BLaER1 (cell line): Measurements from ENCODE around the gene GTSE1.
A peak's percentile ranks its signal among the peaks of the same experiment; 100 is the strongest.

ENCODE experiments used
- H3K27ac ChIP-seq: shearing (Covaris generic); formaldehyde crosslinking; 2 replicates; pipeline ENCODE4 v1.8.1; 2022
- H3K27me3 ChIP-seq: shearing (Covaris generic); formaldehyde crosslinking; 2 replicates; pipeline ENCODE4 v1.8.1; 2022
- H3K36me3 ChIP-seq: shearing (Covaris generic); formaldehyde crosslinking; 2 replicates; pipeline ENCODE4 v1.8.1; 2022
- H3K4me1 ChIP-seq: shearing (Covaris generic); formaldehyde crosslinking; 2 replicates; pipeline ENCODE4 v1.8.1; 2022
- H3K4me2 ChIP-seq: shearing (Covaris generic); formaldehyde crosslinking; 2 replicates; pipeline ENCODE4 v1.8.1; 2022
- H3K4me3 ChIP-seq: shearing (Covaris generic); formaldehyde crosslinking; 2 replicates; pipeline ENCODE4 v1.8.1; 2022
- H3K9ac ChIP-seq: shearing (Covaris generic); formaldehyde crosslinking; 2 replicates; pipeline ENCODE4 v1.8.1; 2022
- H3K9me3 ChIP-seq: shearing (Covaris generic); formaldehyde crosslinking; 2 replicates; pipeline ENCODE4 v1.8.1; 2022
- H4K20me1 ChIP-seq: shearing (Covaris generic); formaldehyde crosslinking; 2 replicates; pipeline ENCODE4 v1.8.1; 2022
- Cebpa-rat ChIP-seq: shearing (Covaris generic); IDR thresholded peaks from 2 replicates; pipeline ENCODE4 v1.8.1; 2022

Gene GTSE1, protein sequence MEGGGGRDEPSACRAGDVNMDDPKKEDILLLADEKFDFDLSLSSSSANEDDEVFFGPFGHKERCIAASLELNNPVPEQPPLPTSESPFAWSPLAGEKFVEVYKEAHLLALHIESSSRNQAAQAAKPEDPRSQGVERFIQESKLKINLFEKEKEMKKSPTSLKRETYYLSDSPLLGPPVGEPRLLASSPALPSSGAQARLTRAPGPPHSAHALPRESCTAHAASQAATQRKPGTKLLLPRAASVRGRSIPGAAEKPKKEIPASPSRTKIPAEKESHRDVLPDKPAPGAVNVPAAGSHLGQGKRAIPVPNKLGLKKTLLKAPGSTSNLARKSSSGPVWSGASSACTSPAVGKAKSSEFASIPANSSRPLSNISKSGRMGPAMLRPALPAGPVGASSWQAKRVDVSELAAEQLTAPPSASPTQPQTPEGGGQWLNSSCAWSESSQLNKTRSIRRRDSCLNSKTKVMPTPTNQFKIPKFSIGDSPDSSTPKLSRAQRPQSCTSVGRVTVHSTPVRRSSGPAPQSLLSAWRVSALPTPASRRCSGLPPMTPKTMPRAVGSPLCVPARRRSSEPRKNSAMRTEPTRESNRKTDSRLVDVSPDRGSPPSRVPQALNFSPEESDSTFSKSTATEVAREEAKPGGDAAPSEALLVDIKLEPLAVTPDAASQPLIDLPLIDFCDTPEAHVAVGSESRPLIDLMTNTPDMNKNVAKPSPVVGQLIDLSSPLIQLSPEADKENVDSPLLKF

DNA sequence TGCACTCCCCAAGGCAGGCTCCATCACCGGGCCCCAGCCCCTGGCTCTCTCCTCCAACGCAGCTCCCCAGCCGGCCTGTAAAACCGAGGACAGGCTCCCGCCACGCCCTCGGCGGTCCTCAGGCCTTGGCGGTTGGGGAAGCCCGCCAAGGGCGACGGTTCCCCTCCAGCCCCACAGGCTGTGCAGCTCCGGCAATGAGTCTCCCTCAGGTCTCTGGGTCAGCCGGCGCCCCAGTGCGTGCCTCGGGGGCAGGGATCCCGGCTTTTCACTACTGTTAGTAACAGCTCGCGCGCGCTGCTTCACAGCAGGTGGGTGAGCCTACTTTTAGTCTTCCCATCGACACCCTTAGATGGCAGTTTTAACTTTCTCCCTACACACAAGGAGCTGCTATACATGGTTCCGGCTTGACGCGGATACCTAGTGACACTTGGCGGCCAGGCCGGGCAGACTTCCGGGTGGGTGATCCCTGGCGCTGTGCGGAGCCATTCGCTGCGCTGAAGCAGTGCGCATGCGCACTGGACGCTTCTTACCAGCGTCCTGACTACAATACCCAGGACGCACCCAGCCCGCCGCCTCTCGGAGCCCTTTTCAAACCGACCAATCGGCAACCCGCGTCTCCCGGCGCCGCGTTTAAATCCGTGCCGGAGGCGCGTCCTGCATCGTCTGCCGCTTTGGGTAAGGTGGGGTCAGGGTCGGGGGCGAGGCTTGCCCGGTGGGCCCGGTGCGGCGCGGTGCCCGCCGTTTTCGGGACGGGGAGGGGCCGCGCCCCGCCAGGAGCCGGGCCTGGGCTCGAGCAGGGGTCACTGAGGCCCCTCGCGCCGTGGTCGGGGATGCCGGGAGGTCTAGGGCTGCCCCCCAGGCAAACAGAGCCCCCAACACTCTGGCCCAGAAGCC lies at the start of gene GTSE1:
Gene GTSE1, plus strand, starts transcription at position 614 of the 894 bp plus-strand sequence. CDS start 531 bp downstream, outside the sequence.
- H3K9me3 ChIP-seq: 0 out of 2 replicates have a peak, but pooled peaks cover 4% of the 10 kb centered on the region
- H3K27ac ChIP-seq: peak within 1 kb of the TSS; percentile 91
- H3K36me3 ChIP-seq: peaks cover 46% of the 10 kb centered on the region
- peak within 1 kb of the TSS; percentile 89 for H3K9ac ChIP-seq
- no peaks in the 10 kb centered on the region for H3K27me3 ChIP-seq
- peaks cover 8% of the 10 kb centered on the region; the same call in 1 of the 2 replicates for H4K20me1 ChIP-seq
- peaks cover 77% of the 10 kb centered on the region for H3K4me1 ChIP-seq
- TF ChIP-seq Cebpa-rat: no peak
- peak within 1 kb of the TSS; percentile 89 for H3K4me3 ChIP-seq
- peak within 1 kb of the TSS; percentile 88 for H3K4me2 ChIP-seq

DNA sequence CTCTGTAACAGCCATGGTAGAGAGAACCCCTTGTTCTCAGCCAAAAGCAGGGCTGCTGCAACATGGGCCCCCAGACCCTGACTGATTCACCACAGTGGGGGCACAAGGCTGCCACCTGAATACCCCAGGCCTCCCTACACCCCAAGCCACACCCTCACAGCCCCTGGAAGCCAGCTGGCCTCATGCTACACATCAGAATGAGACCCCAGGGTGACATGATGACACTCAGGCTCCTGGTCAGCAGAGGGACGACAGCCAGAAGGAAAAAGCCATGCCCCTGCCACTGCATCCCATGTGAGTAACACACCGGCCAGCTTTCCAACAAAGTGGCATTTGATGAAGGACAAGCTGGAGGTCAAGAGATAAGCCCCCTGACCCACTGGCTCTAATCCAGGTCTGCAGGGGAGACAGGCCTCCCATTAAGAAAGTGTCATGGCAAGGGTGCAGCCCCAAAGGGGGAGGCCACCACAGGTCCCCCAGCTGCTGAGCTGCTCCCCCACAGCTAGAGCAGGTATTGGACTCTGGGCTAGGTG lies 49.2 kb upstream of the GTSE1 start:
- Histone ChIP-seq H3K9ac (no peak overlapping the region), H3K4me1 (peaks cover 81% of the 10 kb centered on the region), H4K20me1 (no peaks in the 10 kb centered on the region), H3K36me3 (peaks cover 34% of the 10 kb centered on the region), H3K27ac (peak overlapping the region; percentile 82; the same call in 1 of the 2 replicates), H3K27me3 (no peaks in the 10 kb centered on the region), H3K4me3 (no peak overlapping the region), H3K9me3 (no peaks in the 10 kb centered on the region; the same call in 1 of the 2 replicates), H3K4me2 (peak overlapping the region; percentile 81)
- no peak for TF ChIP-seq Cebpa-rat

DNA sequence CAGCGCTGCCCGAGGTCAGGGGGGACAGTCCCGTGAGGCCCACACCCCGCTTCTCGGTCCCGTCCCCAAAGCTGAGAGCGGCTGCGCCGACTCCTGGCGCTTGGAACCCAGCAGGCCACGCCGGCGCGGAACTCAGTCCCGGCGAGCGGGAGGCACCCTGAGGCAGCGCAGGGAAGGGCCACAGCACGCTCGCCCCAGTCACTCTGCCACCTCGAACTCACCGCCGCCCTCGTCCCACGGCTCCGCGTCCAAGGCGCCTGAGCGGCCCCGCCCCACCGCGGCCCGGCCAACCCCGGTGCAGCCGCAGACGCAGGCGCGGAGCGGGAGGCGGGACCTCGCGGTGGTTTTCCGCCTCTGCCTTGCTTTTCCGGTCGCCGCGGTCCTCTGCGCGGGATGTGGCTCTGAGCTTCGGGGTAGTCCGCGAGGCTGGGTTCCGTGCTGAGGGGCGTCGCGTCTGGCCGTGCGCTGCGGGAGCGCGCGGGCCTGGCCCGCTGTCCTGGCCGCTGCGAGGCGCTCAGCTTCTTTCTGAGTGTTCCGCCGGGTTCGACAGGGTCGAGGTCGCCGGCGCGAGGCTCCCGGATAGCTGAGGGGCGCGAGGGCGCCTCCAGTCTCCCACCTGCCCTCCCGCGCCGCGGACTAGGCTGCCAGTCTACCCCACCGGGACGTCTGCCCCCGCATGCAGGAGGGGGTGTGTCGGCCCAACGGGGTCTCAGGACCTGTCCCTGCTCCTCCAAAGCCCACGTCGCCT lies 46.5 kb upstream of the GTSE1 start, which contains the start of gene CDPF1:
Gene CDPF1, minus strand, starts transcription at position 259 of the 748 bp plus-strand sequence. CDS start 2,009 bp downstream, outside the sequence.
- Histone ChIP-seq H3K4me2 (peak within 1 kb of the TSS; percentile 81), H4K20me1 (no peaks in the 10 kb centered on the region), H3K4me3 (peak within 1 kb of the TSS; percentile 84), H3K9me3 (peaks cover 3% of the 10 kb centered on the region), H3K27me3 (no peaks in the 10 kb centered on the region), H3K36me3 (0 out of 2 replicates have a peak, but pooled peaks cover 10% of the 10 kb centered on the region), H3K4me1 (peaks cover 66% of the 10 kb centered on the region), H3K9ac (peak within 1 kb of the TSS; percentile 92), H3K27ac (peak within 1 kb of the TSS; percentile 97)
- TF ChIP-seq Cebpa-rat: no peak

- Histone ChIP-seq H3K9me3 (peaks cover 3% of the 10 kb centered on the region), H3K36me3 (0 out of 2 replicates have a peak, but pooled peaks cover 10% of the 10 kb centered on the region), H3K27ac (peak overlapping the region; percentile 97), H3K4me2 (peak overlapping the region; percentile 81), H3K27me3 (no peaks in the 10 kb centered on the region), H3K9ac (peak overlapping the region; percentile 92), H4K20me1 (no peaks in the 10 kb centered on the region), H3K4me3 (peak overlapping the region; percentile 84), H3K4me1 (peaks cover 62% of the 10 kb centered on the region)
- TF ChIP-seq Cebpa-rat: no peak
Observed at GRCh38 chr22:46250783-46251125, 45.9 kb upstream of the GTSE1 start.

GRCh38 chr22:46251266-46251665 lies 45.4 kb upstream of the GTSE1 start:
- Histone ChIP-seq H3K27ac (peak overlapping the region; percentile 97), H3K27me3 (no peaks in the 10 kb centered on the region), H3K36me3 (0 out of 2 replicates have a peak, but pooled peaks cover 10% of the 10 kb centered on the region), H3K4me3 (peak overlapping the region; percentile 84), H3K9me3 (peaks cover 3% of the 10 kb centered on the region), H3K4me1 (peaks cover 57% of the 10 kb centered on the region), H3K4me2 (peak overlapping the region; percentile 81), H4K20me1 (no peaks in the 10 kb centered on the region), H3K9ac (peak overlapping the region; percentile 92)
- no peak for TF ChIP-seq Cebpa-rat

DNA sequence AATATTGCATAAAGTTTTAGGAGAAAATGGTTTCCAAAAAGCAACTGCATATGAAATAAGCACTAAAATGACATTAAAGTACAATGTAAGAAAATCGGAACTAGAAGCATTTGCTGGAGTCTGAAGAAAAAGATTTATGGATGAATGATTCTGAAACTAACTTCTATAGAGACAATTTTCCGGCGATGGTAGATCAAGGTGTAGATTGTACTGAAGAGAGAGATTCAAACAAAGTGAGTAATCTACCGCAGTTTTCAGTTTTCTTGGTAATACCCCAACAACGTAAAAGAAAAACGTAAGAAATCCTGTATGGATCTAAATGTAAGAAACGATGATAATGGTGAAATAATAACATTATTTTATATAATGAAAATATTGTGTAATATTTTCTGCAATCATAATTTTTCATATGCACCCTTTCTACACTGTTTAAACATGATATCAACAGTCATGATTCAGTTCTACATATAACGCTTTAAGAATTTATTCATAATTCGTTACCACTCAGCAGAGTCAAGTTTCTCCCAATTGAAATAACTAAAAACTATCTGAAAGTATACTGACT lies 44.8 kb upstream of the GTSE1 start:
- 0 out of 2 replicates have a peak overlapping the region, but pooled peaks have one; percentile 81 for H3K4me2 ChIP-seq
- H3K36me3 ChIP-seq: 0 out of 2 replicates have a peak, but pooled peaks cover 4% of the 10 kb centered on the region
- no peak overlapping the region for H3K9ac ChIP-seq
- TF ChIP-seq Cebpa-rat: no peak
- no peaks in the 10 kb centered on the region for H3K27me3 ChIP-seq
- H3K4me3 ChIP-seq: no peak overlapping the region
- no peaks in the 10 kb centered on the region for H4K20me1 ChIP-seq
- peaks cover 8% of the 10 kb centered on the region for H3K9me3 ChIP-seq
- H3K27ac ChIP-seq: no peak overlapping the region
- H3K4me1 ChIP-seq: peaks cover 51% of the 10 kb centered on the region

- no peaks in the 10 kb centered on the region for H3K36me3 ChIP-seq
- H3K9me3 ChIP-seq: peaks cover 48% of the 10 kb centered on the region
- H3K27me3 ChIP-seq: no peaks in the 10 kb centered on the region
- H3K4me1 ChIP-seq: peaks cover 14% of the 10 kb centered on the region
- no peak overlapping the region for H3K4me3 ChIP-seq
- no peak overlapping the region for H3K9ac ChIP-seq
- no peak overlapping the region for H3K27ac ChIP-seq
- H3K4me2 ChIP-seq: no peak overlapping the region
- TF ChIP-seq Cebpa-rat: no peak
- no peaks in the 10 kb centered on the region for H4K20me1 ChIP-seq
Observed at GRCh38 chr22:46256358-46256958, 40.2 kb upstream of the GTSE1 start.

- Histone ChIP-seq H3K27me3 (no peaks in the 10 kb centered on the region), H3K4me1 (peaks cover 16% of the 10 kb centered on the region), H3K36me3 (no peaks in the 10 kb centered on the region)
Observed at GRCh38 chr22:46259374-46259773, 37.3 kb upstream of the GTSE1 start.

More at GRCh38 chr22:46259374-46259773, 37.3 kb upstream of the GTSE1 start:
- Histone ChIP-seq H3K27ac (no peak overlapping the region), H3K9ac (no peak overlapping the region), H3K4me3 (no peak overlapping the region), H4K20me1 (no peaks in the 10 kb centered on the region), H3K4me2 (no peak overlapping the region), H3K9me3 (peaks cover 76% of the 10 kb centered on the region)
- no peak for TF ChIP-seq Cebpa-rat
